IMR-90 (cell line): ENCODE measurements around the gene TSPAN32. TPM values are rescaled to one million over a fixed set of nuclear protein-coding genes. Genes with fewer than 3 reads are reported as not detected.

Experiments
- ATAC-seq: fragments of 200-7000 bp; cut with Tn5 transposase; 2 replicates; pipeline ENCODE4 v1.9.1; 2020; ENCODE audit warnings: low read depth, mild to moderate bottlenecking, moderate library complexity
- BruUV-seq: library from RNA; stranded (reverse); fragments of 400-500 nt; replicated peaks from 2 replicates; lab custom pipeline; 2021; lab: Mats Ljungman, UMichigan
- CTCF ChIA-PET: fragments of 300-600 bp; formaldehyde crosslinking; extraction: SDS; loops from one replicate; lab custom pipeline; 2021; ENCODE audit warnings: antibody characterized with exemption; lab: Yijun Ruan, JAX
- POLR2A ChIA-PET: fragments of 300-600 bp; sonication (Branson Sonifier 250); formaldehyde crosslinking; loops from one replicate; lab custom pipeline; 2022; ENCODE audit warnings: antibody characterized with exemption; ENCODE audit not compliant: unreplicated experiment; lab: Charles Lee
- DNase-seq: peaks from one replicate; pipeline ENCODE4 v3.0.0; 2013
- H2AFZ ChIP-seq: replicated peaks from 2 replicates; pipeline ENCODE3; 2013; ENCODE audit warnings: low read length, mild to moderate bottlenecking; ENCODE audit not compliant: poor library complexity
- H2AK5ac ChIP-seq: 2 replicates; pipeline ENCODE4 v1.6.1; 2013; ENCODE audit warnings: low read depth, low read length, inconsistent platforms
- H2AK9ac ChIP-seq: replicated peaks from 2 replicates; pipeline ENCODE3; 2013; ENCODE audit warnings: mild to moderate bottlenecking, low read depth, low read length, moderate library complexity; ENCODE audit not compliant: poor library complexity
- H2BK120ac ChIP-seq: 2 replicates; pipeline ENCODE4 v1.6.1; 2013; ENCODE audit warnings: low read depth, low read length, inconsistent platforms
- H2BK15ac ChIP-seq: 3 replicates; pipeline ENCODE4 v1.6.1; 2013; ENCODE audit warnings: low read depth, low read length, inconsistent platforms
- H2BK20ac ChIP-seq: 2 replicates; pipeline ENCODE4 v1.6.1; 2013; ENCODE audit warnings: low read depth, mild to moderate bottlenecking, inconsistent platforms, low read length, moderate library complexity
- H2BK5ac ChIP-seq: 2 replicates; pipeline ENCODE4 v1.6.1; 2013; ENCODE audit warnings: mild to moderate bottlenecking, low read depth, low read length, inconsistent platforms; ENCODE audit not compliant: poor library complexity, severe bottlenecking
- H3K14ac ChIP-seq: replicated peaks from 2 replicates; pipeline ENCODE4 v1.6.1; 2013; ENCODE audit warnings: low read depth, low read length, inconsistent platforms
- H3K18ac ChIP-seq: 2 replicates; pipeline ENCODE4 v1.6.1; 2013; ENCODE audit warnings: low read depth, low read length, control low read depth
- H3K23ac ChIP-seq: 2 replicates; pipeline ENCODE4 v1.6.1; 2013; ENCODE audit warnings: low read depth, low read length, inconsistent platforms
- H3K27ac ChIP-seq: 2 replicates; pipeline ENCODE4 v1.5.1; 2013; ENCODE audit warnings: mild to moderate bottlenecking, control low read depth, low read length; ENCODE audit not compliant: insufficient read depth
- H3K27me3 ChIP-seq: 2 replicates; pipeline ENCODE4 v1.6.1; 2013; ENCODE audit warnings: low read length; ENCODE audit not compliant: control insufficient read depth, insufficient read depth
- H3K36me3 ChIP-seq: 2 replicates; pipeline ENCODE4 v1.6.1; 2013; ENCODE audit warnings: low read length, mixed read lengths; ENCODE audit not compliant: control insufficient read depth, insufficient read depth
- H3K4ac ChIP-seq: 2 replicates; pipeline ENCODE4 v1.6.1; 2013; ENCODE audit warnings: low read depth, low read length, inconsistent platforms
- H3K4me1 ChIP-seq: 2 replicates; pipeline ENCODE4 v1.6.1; 2013; ENCODE audit warnings: low read length, mixed read lengths; ENCODE audit not compliant: control insufficient read depth, insufficient read depth
- H3K4me2 ChIP-seq: 2 replicates; pipeline ENCODE4 v1.6.1; 2013; ENCODE audit warnings: low read depth, mild to moderate bottlenecking, control low read depth, low read length, moderate library complexity
- H3K4me3 ChIP-seq: 2 replicates; pipeline ENCODE4 v1.5.1; 2013; ENCODE audit warnings: low read depth, mild to moderate bottlenecking, control low read depth, low read length, moderate library complexity; ENCODE audit not compliant: insufficient read depth
- H3K56ac ChIP-seq: 2 replicates; pipeline ENCODE4 v1.6.1; 2013; ENCODE audit warnings: low read length, inconsistent platforms; ENCODE audit not compliant: insufficient read depth; ENCODE audit errors: extremely low read depth
- H3K79me1 ChIP-seq, 2 experiments: 2 replicates each; pipeline ENCODE4 v1.6.1; 2013; ENCODE audit warnings: low read length in 2 of 2, inconsistent platforms in 1 of 2, low read depth in 1 of 2
- H3K9ac ChIP-seq: 2 replicates; pipeline ENCODE4 v1.6.1; 2013; ENCODE audit warnings: low read depth, low read length, control low read depth
- H3K9me1 ChIP-seq: 2 replicates; pipeline ENCODE4 v1.6.1; 2013; ENCODE audit warnings: low read length, inconsistent platforms; ENCODE audit not compliant: insufficient read depth
- H3K9me3 ChIP-seq: 2 replicates; pipeline ENCODE4 v1.6.1; 2013; ENCODE audit warnings: low read length; ENCODE audit not compliant: control insufficient read depth, insufficient read depth
- H4K20me1 ChIP-seq: 2 replicates; pipeline ENCODE4 v1.6.1; 2013; ENCODE audit warnings: low read length, inconsistent platforms; ENCODE audit not compliant: insufficient read depth
- H4K5ac ChIP-seq: 2 replicates; pipeline ENCODE4 v1.6.1; 2013; ENCODE audit warnings: mild to moderate bottlenecking, low read depth, low read length, control low read depth
- H4K8ac ChIP-seq, 2 experiments: 2 replicates each; pipeline ENCODE4 v1.6.1; 2013; ENCODE audit warnings: low read depth in 2 of 2, low read length in 2 of 2, control low read depth in 1 of 2, inconsistent platforms in 1 of 2
- H4K91ac ChIP-seq: 2 replicates; pipeline ENCODE4 v1.6.1; 2013; ENCODE audit warnings: low read depth, low read length, inconsistent platforms; ENCODE audit not compliant: insufficient read depth
- BHLHE40 ChIP-seq: fragments of 150-350 bp; IDR thresholded peaks from 2 replicates; pipeline ENCODE4 v1.6.1; 2016; ENCODE audit warnings: mild to moderate bottlenecking, low read depth, low read length
- CEBPB ChIP-seq: IDR thresholded peaks from 2 replicates; pipeline ENCODE4 v1.6.1; 2012; ENCODE audit warnings: low read depth, low read length, improper control_type of control experiment
- FOS ChIP-seq: fragments of 150-350 bp; IDR thresholded peaks from 2 replicates; pipeline ENCODE4 v1.6.1; 2016; ENCODE audit warnings: low read depth, low read length
- MAFK ChIP-seq: IDR thresholded peaks from 2 replicates; pipeline ENCODE4 v1.6.1; 2012; ENCODE audit warnings: low read depth, low read length, improper control_type of control experiment
- MAZ ChIP-seq: IDR thresholded peaks from 2 replicates; pipeline ENCODE4 v1.6.1; 2012; ENCODE audit warnings: low read depth, mild to moderate bottlenecking, low read length, improper control_type of control experiment, moderate library complexity, borderline replicate concordance
- MXI1 ChIP-seq: IDR thresholded peaks from 2 replicates; pipeline ENCODE4 v1.6.1; 2012; ENCODE audit warnings: low read depth, mild to moderate bottlenecking, low read length, moderate library complexity, borderline replicate concordance
- NFE2L2 ChIP-seq: fragments of 150-350 bp; IDR thresholded peaks from 2 replicates; pipeline ENCODE4 v1.6.1; 2016; ENCODE audit warnings: low read depth, mild to moderate bottlenecking, low read length
- POLR2A ChIP-seq: IDR thresholded peaks from 2 replicates; pipeline ENCODE4 v1.6.1; 2012; ENCODE audit warnings: mild to moderate bottlenecking, low read depth, low read length
- RAD21 ChIP-seq: IDR thresholded peaks from 2 replicates; pipeline ENCODE4 v1.6.1; 2012; ENCODE audit warnings: low read length, improper control_type of control experiment
- RCOR1 ChIP-seq: IDR thresholded peaks from 2 replicates; pipeline ENCODE4 v1.6.1; 2012; ENCODE audit warnings: mild to moderate bottlenecking, low read length, improper control_type of control experiment; ENCODE audit not compliant: insufficient replicate concordance
- RFX5 ChIP-seq: IDR thresholded peaks from 2 replicates; pipeline ENCODE4 v1.8.0; 2012; ENCODE audit warnings: low read depth, mild to moderate bottlenecking, low read length, moderate library complexity
- SMC3 ChIP-seq: fragments of 150-350 bp; IDR thresholded peaks from 2 replicates; pipeline ENCODE4 v1.6.1; 2016; ENCODE audit warnings: low read depth, mild to moderate bottlenecking, antibody characterized with exemption, low read length, moderate library complexity
- WGBS, 2 experiments: methylation state at CpG; one replicate each; pipeline versions ENCODE4 v1.1.5 to v1.1.7; 2013; ENCODE audit warnings: missing lambda C conversion rate in 2 of 2; ENCODE audit not compliant: insufficient read length in 1 of 2; ENCODE audit errors: extremely low coverage in 2 of 2; 5-methylcytosine and 5-hydroxymethylcytosine counted together
- dilution Hi-C: fragments of 300-500 bp; cut with HindIII; formaldehyde crosslinking; loops from one replicate; pipeline ENCODE4 v1.14.3; 2018; ENCODE audit warnings: low sequenced_read_pairs; ENCODE audit not compliant: unreplicated experiment
- in situ Hi-C: fragments of 300-500 bp; cut with MboI; formaldehyde crosslinking; loops from 3 replicates; pipeline ENCODE4 v1.14.3; 2019; ENCODE audit warnings: low sequenced_read_pairs, inconsistent platforms, mixed read lengths
- intact Hi-C: fragments of 100-400 bp; cut with micrococcal nuclease; formaldehyde crosslinking; loops from 2 replicates; pipeline ENCODE4 v1.10.0; 2022
- polyA plus RNA-seq, 3 experiments: library from polyadenylated mRNA; depleted of rRNA; stranded (reverse); fragments of >200 nt; gene quantifications; 2 replicates each; pipeline ENCODE4 v1.2.3, GENCODE V29; 2012; ENCODE audit warnings: low replicate concordance in 1 of 3
- total RNA-seq: library from RNA; depleted of rRNA; stranded (reverse); fragments of >200 nt; gene quantifications from 2 replicates; pipeline ENCODE4 v1.2.3, GENCODE V29; 2012
- TF ChIP-seq, protein P1 (sequence below): fragments of 150-350 bp; IDR thresholded peaks from 2 replicates; pipeline ENCODE4 v1.6.1; 2016; ENCODE audit warnings: low read depth, mild to moderate bottlenecking, low read length, moderate library complexity, borderline replicate concordance
- TF ChIP-seq, protein P2 (sequence below): conservative IDR thresholded peaks from 2 replicates; pipeline ENCODE4 v1.5.1; 2012; ENCODE audit warnings: mild to moderate bottlenecking, low read depth, low read length, improper control_type of control experiment
- TF ChIP-seq, protein P3 (sequence below): fragments of 150-350 bp; IDR thresholded peaks from 2 replicates; pipeline ENCODE4 v1.6.1; 2017; ENCODE audit warnings: mild to moderate bottlenecking, antibody characterized with exemption, low read length, low read depth

TSPAN32 gene
- total and polyA plus RNA-seq, 2 of the 4 experiments (the other 2 are of a cell fraction), result 0.07 TPM; not detected in 1

DNA sequence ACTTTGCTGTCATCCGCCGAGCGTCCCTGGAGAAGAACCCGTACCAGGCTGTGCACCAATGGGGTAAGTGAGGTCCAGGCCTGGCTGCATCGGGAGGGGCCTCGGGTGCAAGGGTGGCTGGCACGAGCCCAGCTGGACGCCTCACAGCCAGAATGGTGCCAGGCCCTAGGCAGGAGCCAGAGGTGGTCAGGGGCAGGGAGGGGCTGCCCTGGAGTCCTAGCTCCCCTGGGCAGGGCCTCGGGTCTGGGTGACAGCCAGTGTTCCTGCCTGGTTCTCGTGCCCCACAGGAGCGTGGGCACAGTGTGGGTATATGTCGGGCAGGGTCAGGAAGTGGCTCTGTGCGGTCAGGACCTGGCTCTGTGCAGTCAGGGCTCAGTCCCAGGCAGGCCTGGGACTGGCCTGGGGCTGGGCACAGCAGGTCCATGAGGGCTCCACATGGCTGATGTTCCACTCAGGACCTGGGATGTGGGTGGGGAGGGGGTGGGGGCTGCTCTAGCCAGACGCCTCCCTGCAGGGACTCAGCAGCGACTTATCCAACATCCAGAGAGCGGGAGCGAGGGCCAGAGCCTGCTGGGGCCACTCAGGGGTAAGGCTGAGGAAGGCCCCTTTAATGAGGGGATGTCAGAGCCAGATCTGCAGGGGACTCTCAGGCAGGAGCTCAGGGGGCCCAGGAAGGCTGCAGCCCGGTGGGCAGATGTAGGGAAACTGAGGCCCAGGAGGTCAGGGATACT lies 1.2 kb downstream of the TSPAN32 start:
- ChIA-PET CTCF (interaction anchor here (4.4 kb wide), 1 partner anchor 117 kb away, joined by 73 read pairs; no protein-coding TSS in a partner anchor), POLR2A (no interaction called here)
- Histone ChIP-seq H2BK120ac (no peak overlapping the region), H4K20me1 (peaks cover 3% of the 10 kb centered on the region; the same call in 1 of the 2 replicates), H3K14ac (no peak overlapping the region), H3K36me3 (no peaks in the 10 kb centered on the region), H4K91ac (no peak overlapping the region), H3K9me3 (no peaks in the 10 kb centered on the region), H3K4me2 (no peak overlapping the region), H3K27me3 (peaks cover 11% of the 10 kb centered on the region; the same call in 1 of the 2 replicates), H3K4ac (no peak overlapping the region), H4K8ac (no peak overlapping the region), H3K9me1 (peaks cover 6% of the 10 kb centered on the region), H2BK5ac (no peak overlapping the region), H3K4me1 (peaks cover 11% of the 10 kb centered on the region), H3K27ac (no peak overlapping the region), H3K4me3 (no peak overlapping the region), H2AK9ac (no peak overlapping the region), H4K5ac (no peak overlapping the region), H2BK20ac (no peak overlapping the region), H2AFZ (peak overlapping the region; percentile 51), H3K23ac (no peak overlapping the region), H3K56ac (no peak overlapping the region), H3K79me1 (no peaks in the 10 kb centered on the region), H3K18ac (no peak overlapping the region), H2BK15ac (no peak overlapping the region), H2AK5ac (no peak overlapping the region), H3K9ac (no peak overlapping the region)
- DNase-seq (no peak), ATAC-seq (no peak)
- WGBS, 2 experiments, result 69% methylated on average over 7 of the region's 18 CpGs; no CpG with 5 or more reads in 1 of the 2 experiments
- in situ Hi-C loops, result no loop called here
- intact Hi-C loops, result no loop called here
- dilution Hi-C loops, result no loop called here
- no TSS peak for BruUV-seq
- TF ChIP-seq, protein P1, sequence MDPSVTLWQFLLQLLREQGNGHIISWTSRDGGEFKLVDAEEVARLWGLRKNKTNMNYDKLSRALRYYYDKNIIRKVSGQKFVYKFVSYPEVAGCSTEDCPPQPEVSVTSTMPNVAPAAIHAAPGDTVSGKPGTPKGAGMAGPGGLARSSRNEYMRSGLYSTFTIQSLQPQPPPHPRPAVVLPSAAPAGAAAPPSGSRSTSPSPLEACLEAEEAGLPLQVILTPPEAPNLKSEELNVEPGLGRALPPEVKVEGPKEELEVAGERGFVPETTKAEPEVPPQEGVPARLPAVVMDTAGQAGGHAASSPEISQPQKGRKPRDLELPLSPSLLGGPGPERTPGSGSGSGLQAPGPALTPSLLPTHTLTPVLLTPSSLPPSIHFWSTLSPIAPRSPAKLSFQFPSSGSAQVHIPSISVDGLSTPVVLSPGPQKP, result no peak
- TF ChIP-seq, protein P2, sequence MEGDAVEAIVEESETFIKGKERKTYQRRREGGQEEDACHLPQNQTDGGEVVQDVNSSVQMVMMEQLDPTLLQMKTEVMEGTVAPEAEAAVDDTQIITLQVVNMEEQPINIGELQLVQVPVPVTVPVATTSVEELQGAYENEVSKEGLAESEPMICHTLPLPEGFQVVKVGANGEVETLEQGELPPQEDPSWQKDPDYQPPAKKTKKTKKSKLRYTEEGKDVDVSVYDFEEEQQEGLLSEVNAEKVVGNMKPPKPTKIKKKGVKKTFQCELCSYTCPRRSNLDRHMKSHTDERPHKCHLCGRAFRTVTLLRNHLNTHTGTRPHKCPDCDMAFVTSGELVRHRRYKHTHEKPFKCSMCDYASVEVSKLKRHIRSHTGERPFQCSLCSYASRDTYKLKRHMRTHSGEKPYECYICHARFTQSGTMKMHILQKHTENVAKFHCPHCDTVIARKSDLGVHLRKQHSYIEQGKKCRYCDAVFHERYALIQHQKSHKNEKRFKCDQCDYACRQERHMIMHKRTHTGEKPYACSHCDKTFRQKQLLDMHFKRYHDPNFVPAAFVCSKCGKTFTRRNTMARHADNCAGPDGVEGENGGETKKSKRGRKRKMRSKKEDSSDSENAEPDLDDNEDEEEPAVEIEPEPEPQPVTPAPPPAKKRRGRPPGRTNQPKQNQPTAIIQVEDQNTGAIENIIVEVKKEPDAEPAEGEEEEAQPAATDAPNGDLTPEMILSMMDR, result no peak
- TF ChIP-seq RFX5, result no peak
- no peak for TF ChIP-seq POLR2A
- no peak for TF ChIP-seq MAFK
- TF ChIP-seq RCOR1, result no peak
- no peak for TF ChIP-seq SMC3
- no peak for TF ChIP-seq NFE2L2
- TF ChIP-seq MAZ, result no peak
- no peak for TF ChIP-seq BHLHE40
- TF ChIP-seq FOS, result no peak
- TF ChIP-seq CEBPB, result no peak
- no peak for TF ChIP-seq RAD21
- TF ChIP-seq, protein P3, sequence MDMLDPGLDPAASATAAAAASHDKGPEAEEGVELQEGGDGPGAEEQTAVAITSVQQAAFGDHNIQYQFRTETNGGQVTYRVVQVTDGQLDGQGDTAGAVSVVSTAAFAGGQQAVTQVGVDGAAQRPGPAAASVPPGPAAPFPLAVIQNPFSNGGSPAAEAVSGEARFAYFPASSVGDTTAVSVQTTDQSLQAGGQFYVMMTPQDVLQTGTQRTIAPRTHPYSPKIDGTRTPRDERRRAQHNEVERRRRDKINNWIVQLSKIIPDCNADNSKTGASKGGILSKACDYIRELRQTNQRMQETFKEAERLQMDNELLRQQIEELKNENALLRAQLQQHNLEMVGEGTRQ, result no peak
- no peak for TF ChIP-seq MXI1
